CD8-positive, alpha-beta memory T cell (primary cell): ENCODE measurements around the gene MPV17L2. TPM values are rescaled to one million over a fixed set of nuclear protein-coding genes. Genes with fewer than 3 reads are reported as not detected.

Experiments used
- CTCF ChIA-PET: fragments of 350-600 bp; sonication (Branson Sonifier 250); formaldehyde crosslinking; loops from one replicate; lab custom pipeline; 2021; ENCODE audit warnings: antibody characterized with exemption; lab: Charles Lee
- POLR2A ChIA-PET: fragments of 350-600 bp; sonication (Branson Sonifier 250); formaldehyde crosslinking; loops from one replicate; lab custom pipeline; 2021; ENCODE audit warnings: antibody characterized with exemption; lab: Charles Lee
- DNase-seq, 5 donors: peaks; one replicate each; pipeline versions ENCODE4 v3.0.0 to v3.0.0-alpha.2; 2020 to 2022; ENCODE audit warnings: mixed read lengths in 1 of 5
- H3K27ac ChIP-seq: one replicate; pipeline ENCODE4 v1.7.0; 2013; ENCODE audit warnings: low read depth, mild to moderate bottlenecking, low read length, moderate library complexity
- H3K27me3 ChIP-seq: 2 replicates; pipeline ENCODE4 v1.7.0; 2013; ENCODE audit warnings: low read length, mild to moderate bottlenecking; ENCODE audit not compliant: insufficient read depth, poor library complexity, severe bottlenecking
- H3K36me3 ChIP-seq: 2 replicates; pipeline ENCODE4 v1.7.0; 2013; ENCODE audit warnings: mild to moderate bottlenecking, low read length, moderate library complexity; ENCODE audit not compliant: insufficient read depth
- H3K4me1 ChIP-seq: 2 replicates; pipeline ENCODE4 v1.7.0; 2013; ENCODE audit warnings: mild to moderate bottlenecking, low read length, moderate library complexity; ENCODE audit not compliant: insufficient read depth
- H3K4me3 ChIP-seq: 2 replicates; pipeline ENCODE4 v1.7.0; 2013; ENCODE audit warnings: mild to moderate bottlenecking, low read length
- H3K9me3 ChIP-seq: 2 replicates; pipeline ENCODE4 v1.7.0; 2013; ENCODE audit warnings: mild to moderate bottlenecking, low read length
- H3K27ac Mint-ChIP-seq, 8 donors: one replicate each; pipeline ENCODE4 v1.8.0; 2020 to 2021; ENCODE audit warnings: mixed read lengths in 8 of 8, mild to moderate bottlenecking in 6 of 8, inconsistent platforms in 3 of 8, moderate library complexity in 3 of 8
- H3K27me3 Mint-ChIP-seq, 2 donors: one replicate each; pipeline ENCODE4 v1.8.0; 2020 to 2021; ENCODE audit warnings: mixed read lengths in 2 of 2, mild to moderate bottlenecking in 1 of 2, moderate library complexity in 1 of 2
- H3K36me3 Mint-ChIP-seq, 3 donors: one replicate each; pipeline ENCODE4 v1.8.0; 2020 to 2021; ENCODE audit warnings: mixed read lengths in 3 of 3, inconsistent platforms in 1 of 3, mild to moderate bottlenecking in 1 of 3
- H3K4me1 Mint-ChIP-seq, 3 donors: one replicate each; pipeline ENCODE4 v1.8.0; 2020 to 2021; ENCODE audit warnings: mixed read lengths in 3 of 3, inconsistent platforms in 1 of 3, mild to moderate bottlenecking in 1 of 3
- H3K4me3 Mint-ChIP-seq, 7 donors: one replicate each; pipeline ENCODE4 v1.8.0; 2020 to 2021; ENCODE audit warnings: mixed read lengths in 7 of 7, mild to moderate bottlenecking in 6 of 7, moderate library complexity in 4 of 7, inconsistent platforms in 2 of 7
- H3K9me3 Mint-ChIP-seq, 5 donors: one replicate each; pipeline ENCODE4 v1.8.0; 2020 to 2022; ENCODE audit warnings: mixed read lengths in 5 of 5, mild to moderate bottlenecking in 3 of 5, moderate library complexity in 2 of 5, inconsistent platforms in 1 of 5
- polyA plus RNA-seq: library from polyadenylated mRNA; unstranded; fragments of 300-500 nt; fragmentation: Illumina TruSeq; gene quantifications from one replicate; pipeline ENCODE4 v1.2.3, GENCODE V29; 2021
- total RNA-seq, 2 experiments: library from RNA; stranded (reverse); gene quantifications; one replicate each; pipeline ENCODE4 v1.2.3, GENCODE V29; 2021

Gene MPV17L2
- total and polyA plus RNA-seq, 3 experiments from 2014 or later = 12.6 to 24.6 (median 24.2) TPM

- H3K36me3 ChIP-seq = peaks cover 9% of the 10 kb centered on the region
- peaks cover 21% of the 10 kb centered on the region for H3K4me1 ChIP-seq
- no peak for DNase-seq
- H3K4me1 Mint-ChIP-seq = peaks cover 24 to 32% (median 31%) of the 10 kb centered on the region in 3 donors
- no peaks in the 10 kb centered on the region for H3K9me3 ChIP-seq
- no peak overlapping the region for H3K4me3 ChIP-seq
- ChIA-PET CTCF (interaction anchor here (0.8 to 2.7 kb wide), 14 partner anchors 8 to 153 kb away, joined by 3 to 22 read pairs (median 4); partner anchors contain the start of genes ARRDC2 and RAB3A), POLR2A (interaction anchor here (1.0 to 2.2 kb wide), 4 partner anchors 10 to 142 kb away, joined by 3 to 20 read pairs (median 6); no protein-coding TSS in a partner anchor)
- no peaks in the 10 kb centered on the region for H3K27me3 ChIP-seq
- H3K36me3 Mint-ChIP-seq = peaks cover 0 to 38% (median 5%) of the 10 kb centered on the region in 3 donors
- peak overlapping the region; percentile 39 to 98 (median 94) for H3K27ac Mint-ChIP-seq
- H3K9me3 Mint-ChIP-seq = no peaks in the 10 kb centered on the region
- no peak overlapping the region for H3K27ac ChIP-seq
- no peaks in the 10 kb centered on the region for H3K27me3 Mint-ChIP-seq
- peak overlapping the region; percentile 41 to 92 (median 87) for H3K4me3 Mint-ChIP-seq
Measured at GRCh38 chr19:18150776-18151624, 42.0 kb upstream of the MPV17L2 start.

- H3K27me3 ChIP-seq = no peaks in the 10 kb centered on the region
- no peaks in the 10 kb centered on the region for H3K9me3 ChIP-seq
- ChIA-PET POLR2A (interaction anchor here (0.6 to 2.2 kb wide), 9 partner anchors 8 to 277 kb away, joined by 3 to 20 read pairs (median 3); partner anchors contain the start of genes IL12RB1, JUND and MPV17L2), CTCF (interaction anchor here (0.9 to 2.7 kb wide), 16 partner anchors 8 to 220 kb away, joined by 3 to 22 read pairs (median 4); partner anchors contain the start of genes ARRDC2, CCDC124, IL12RB1 and RAB3A)
- peak overlapping the region; percentile 94 for H3K4me3 ChIP-seq
- peaks cover 29 to 37% (median 33%) of the 10 kb centered on the region in 3 donors for H3K4me1 Mint-ChIP-seq
- H3K27ac Mint-ChIP-seq = peak overlapping the region; percentile 94 to 98 (median 94)
- peaks cover 0 to 31% (median 0%) of the 10 kb centered on the region in 3 donors for H3K36me3 Mint-ChIP-seq
- peak overlapping the region; percentile 88 for H3K27ac ChIP-seq
- no peaks in the 10 kb centered on the region for H3K36me3 ChIP-seq
- H3K4me3 Mint-ChIP-seq = peak overlapping the region; percentile 81 to 92 (median 87)
- no peaks in the 10 kb centered on the region for H3K27me3 Mint-ChIP-seq
- no peaks in the 10 kb centered on the region for H3K9me3 Mint-ChIP-seq
- DNase-seq = peak; percentile 96 to 99 (median 98)
- peaks cover 21% of the 10 kb centered on the region for H3K4me1 ChIP-seq
Measured at GRCh38 chr19:18152442-18152816, 40.6 kb upstream of the MPV17L2 start.

- Mint-ChIP-seq H3K9me3 (no peaks in the 10 kb centered on the region), H3K4me3 (peak within 1 kb of the TSS; percentile 85 to 94 (median 89)), H3K36me3 (peaks cover 0 to 26% (median 0%) of the 10 kb centered on the region in 3 donors), H3K4me1 (peaks cover 29 to 37% (median 33%) of the 10 kb centered on the region in 3 donors), H3K27ac (peak within 1 kb of the TSS; percentile 94 to 98 (median 94)), H3K27me3 (no peaks in the 10 kb centered on the region)
- H3K36me3 ChIP-seq = no peaks in the 10 kb centered on the region
- H3K27me3 ChIP-seq = no peaks in the 10 kb centered on the region
- ChIA-PET POLR2A (interaction anchor here (0.6 to 2.2 kb wide), 7 partner anchors 8 to 276 kb away, joined by 3 to 20 read pairs (median 6); partner anchors contain the start of genes IL12RB1 and JUND), CTCF (interaction anchor here (0.9 to 2.7 kb wide), 13 partner anchors 8 to 221 kb away, joined by 3 to 22 read pairs (median 5); partner anchors contain the start of genes ARRDC2, CCDC124, IL12RB1 and RAB3A)
- peaks cover 21% of the 10 kb centered on the region for H3K4me1 ChIP-seq
- peak; percentile 99 to 100 (median 100) for DNase-seq
- H3K27ac ChIP-seq = peak within 1 kb of the TSS; percentile 88
- no peaks in the 10 kb centered on the region for H3K9me3 ChIP-seq
- peak within 1 kb of the TSS; percentile 94 for H3K4me3 ChIP-seq
Measured at GRCh38 chr19:18152817-18153555, 40.0 kb upstream of the MPV17L2 start, which contains the start of gene PIK3R2. PIK3R2 (plus strand) TSS chr19:18153163; CDS start chr19:18155880, 2,717 bp downstream.

GRCh38 chr19:18153556-18154134, 39.4 kb upstream of the MPV17L2 start:
- Mint-ChIP-seq H3K4me3 (peak overlapping the region; percentile 82 to 94 (median 87)), H3K4me1 (peaks cover 29 to 33% (median 30%) of the 10 kb centered on the region in 3 donors), H3K27me3 (no peaks in the 10 kb centered on the region), H3K27ac (peak overlapping the region in 7 of 8 donors; percentile 71 to 95 (median 86)), H3K36me3 (peaks cover 0 to 21% (median 0%) of the 10 kb centered on the region in 3 donors), H3K9me3 (no peaks in the 10 kb centered on the region)
- H3K27ac ChIP-seq = peak overlapping the region; percentile 72
- ChIA-PET POLR2A (no interaction called here), CTCF (no interaction called here)
- peak overlapping the region; percentile 94 for H3K4me3 ChIP-seq
- no peaks in the 10 kb centered on the region for H3K9me3 ChIP-seq
- H3K27me3 ChIP-seq = no peaks in the 10 kb centered on the region
- peaks cover 21% of the 10 kb centered on the region for H3K4me1 ChIP-seq
- no peaks in the 10 kb centered on the region for H3K36me3 ChIP-seq
- DNase-seq = peak in 3 of 5 donors; percentile 17 to 31 (median 18)

- CTCF ChIA-PET = interaction anchor here (0.6 to 1.6 kb wide), 2 partner anchors 13 to 43 kb away, joined by 3 to 4 read pairs; no protein-coding TSS in a partner anchor
- Mint-ChIP-seq H3K9me3 (no peaks in the 10 kb centered on the region), H3K36me3 (peaks cover 0 to 16% (median 0%) of the 10 kb centered on the region in 3 donors), H3K27me3 (no peaks in the 10 kb centered on the region), H3K27ac (peak overlapping the region in 1 of 8 donors; percentile 86), H3K4me1 (peaks cover 27 to 32% (median 30%) of the 10 kb centered on the region in 3 donors), H3K4me3 (peak overlapping the region in 5 of 7 donors; percentile 41 to 92 (median 77))
- Histone ChIP-seq H3K9me3 (no peaks in the 10 kb centered on the region), H3K27ac (no peak overlapping the region), H3K36me3 (no peaks in the 10 kb centered on the region), H3K4me1 (peaks cover 21% of the 10 kb centered on the region), H3K27me3 (no peaks in the 10 kb centered on the region), H3K4me3 (no peak overlapping the region)
- POLR2A ChIA-PET = interaction anchor here (0.6 to 0.7 kb wide), 2 partner anchors 11 to 123 kb away, joined by 3 to 4 read pairs; no protein-coding TSS in a partner anchor
- DNase-seq = no peak
Measured at GRCh38 chr19:18155095-18156087, 37.6 kb upstream of the MPV17L2 start.

GRCh38 chr19:18156268-18156667, 36.8 kb upstream of the MPV17L2 start:
- DNase-seq = no peak
- ChIA-PET CTCF (interaction anchor here (1.6 kb wide), 1 partner anchor 43 kb away, joined by 4 read pairs; no protein-coding TSS in a partner anchor), POLR2A (no interaction called here)
- peaks cover 24% of the 10 kb centered on the region for H3K4me1 ChIP-seq
- H3K36me3 Mint-ChIP-seq = peaks cover 0 to 15% (median 0%) of the 10 kb centered on the region in 3 donors
- no peak overlapping the region for H3K27ac ChIP-seq
- peak overlapping the region in 1 of 7 donors; percentile 60 for H3K4me3 Mint-ChIP-seq
- no peaks in the 10 kb centered on the region for H3K9me3 ChIP-seq
- peaks cover 28 to 35% (median 34%) of the 10 kb centered on the region in 3 donors for H3K4me1 Mint-ChIP-seq
- H3K27me3 ChIP-seq = no peaks in the 10 kb centered on the region
- H3K4me3 ChIP-seq = no peak overlapping the region
- no peaks in the 10 kb centered on the region for H3K27me3 Mint-ChIP-seq
- no peaks in the 10 kb centered on the region for H3K9me3 Mint-ChIP-seq
- H3K36me3 ChIP-seq = no peaks in the 10 kb centered on the region
- H3K27ac Mint-ChIP-seq = peak overlapping the region in 4 of 8 donors; percentile 48 to 85 (median 62)
